Neural progenitor cell (in vitro differentiated cells): ENCODE data around the gene TF. TPM values are rescaled to one million over a fixed set of nuclear protein-coding genes. Genes with fewer than 3 reads are reported as not detected.
A peak's percentile ranks its signal among the peaks of the same experiment; 100 is the strongest.

Source experiments
- DNase-seq: peaks from one replicate; pipeline ENCODE4 v3.0.0-alpha.2; 2016; ENCODE audit warnings: low spot score
- H2AFZ ChIP-seq: fragments of 200-600 bp; sonication (generic); replicated peaks from 2 replicates; pipeline ENCODE4 v1.6.1; 2016; ENCODE audit warnings: antibody characterized with exemption
- H3F3A ChIP-seq: fragments of 200-600 bp; sonication (generic); 2 replicates; pipeline ENCODE4 v1.6.1; 2016; ENCODE audit warnings: antibody characterized with exemption, low read depth
- H3K27ac ChIP-seq: fragments of 200-600 bp; sonication (generic); 2 replicates; pipeline ENCODE4 v1.5.1; 2016; ENCODE audit warnings: mild to moderate bottlenecking
- H3K27me3 ChIP-seq: fragments of 200-600 bp; sonication (generic); 2 replicates; pipeline ENCODE4 v1.6.1; 2016; ENCODE audit warnings: mild to moderate bottlenecking, moderate library complexity
- H3K36me3 ChIP-seq: fragments of 200-600 bp; sonication (generic); 2 replicates; pipeline ENCODE4 v1.5.1; 2016
- H3K4me1 ChIP-seq: fragments of 200-600 bp; sonication (generic); 2 replicates; pipeline ENCODE4 v1.6.1; 2016; ENCODE audit warnings: mixed run types
- H3K4me2 ChIP-seq: fragments of 200-600 bp; sonication (generic); 2 replicates; pipeline ENCODE4 v1.6.1; 2016
- H3K4me3 ChIP-seq: fragments of 200-600 bp; sonication (generic); 2 replicates; pipeline ENCODE4 v1.5.1; 2016
- H3K79me2 ChIP-seq: fragments of 200-600 bp; sonication (generic); 2 replicates; pipeline ENCODE4 v1.6.1; 2016; ENCODE audit warnings: low read depth
- H3K9ac ChIP-seq: fragments of 200-600 bp; sonication (generic); 2 replicates; pipeline ENCODE4 v1.6.1; 2016
- H3K9me3 ChIP-seq: fragments of 200-600 bp; sonication (generic); 2 replicates; pipeline ENCODE4 v1.5.1; 2016; ENCODE audit warnings: low read depth
- H4K20me1 ChIP-seq: fragments of 200-600 bp; sonication (generic); 2 replicates; pipeline ENCODE4 v1.6.1; 2016; ENCODE audit warnings: low read depth
- H3K27ac Mint-ChIP-seq: 3 replicates; pipeline ENCODE4 v1.8.0; 2021; ENCODE audit warnings: mixed read lengths
- H3K27me3 Mint-ChIP-seq: 2 replicates; pipeline ENCODE4 v1.8.0; 2022; ENCODE audit warnings: low read depth, mild to moderate bottlenecking, inconsistent platforms, moderate library complexity, mixed read lengths; ENCODE audit not compliant: insufficient read depth
- H3K36me3 Mint-ChIP-seq: 3 replicates; pipeline ENCODE4 v1.8.0; 2021; ENCODE audit warnings: mixed read lengths
- H3K4me1 Mint-ChIP-seq: 3 replicates; pipeline ENCODE4 v1.8.0; 2021; ENCODE audit warnings: mixed read lengths
- H3K4me3 Mint-ChIP-seq: 3 replicates; pipeline ENCODE4 v1.8.0; 2021; ENCODE audit warnings: mild to moderate bottlenecking, moderate library complexity, mixed read lengths
- H3K9me3 Mint-ChIP-seq: 3 replicates; pipeline ENCODE4 v1.8.0; 2020; ENCODE audit warnings: mixed read lengths
- CTCF ChIP-seq: fragments of 200-600 bp; sonication (generic); IDR thresholded peaks from 2 replicates; pipeline ENCODE4 v1.5.1; 2017; ENCODE audit warnings: antibody characterized with exemption, mild to moderate bottlenecking
- EZH2 ChIP-seq: fragments of 200-600 bp; sonication (generic); IDR thresholded peaks from 2 replicates; pipeline ENCODE4 v1.6.1; 2017; ENCODE audit warnings: antibody characterized with exemption, mild to moderate bottlenecking, moderate library complexity
- EZH2phosphoT487 ChIP-seq: fragments of 200-600 bp; sonication (generic); IDR thresholded peaks from 2 replicates; pipeline ENCODE4 v1.6.1; 2017; ENCODE audit warnings: antibody characterized with exemption
- total RNA-seq: library from RNA; depleted of rRNA; stranded (reverse); fragments of >200 nt; gene quantifications from 2 replicates; pipeline ENCODE4 v1.2.3, GENCODE V29; 2015; ENCODE audit warnings: low replicate concordance

The TF gene
- total RNA-seq, 1 donor from 2014 or later: 0.77 TPM

- no peak overlapping the region for H3K4me3 Mint-ChIP-seq
- no peak overlapping the region for H2AFZ ChIP-seq
- H3K27me3 ChIP-seq: no peaks in the 10 kb centered on the region
- peaks cover under 1% of the 10 kb centered on the region for H3K4me1 Mint-ChIP-seq
- H3K9ac ChIP-seq: no peak overlapping the region
- H3K36me3 ChIP-seq: no peaks in the 10 kb centered on the region
- peaks cover 22% of the 10 kb centered on the region for H3K36me3 Mint-ChIP-seq
- no peaks in the 10 kb centered on the region for H3K79me2 ChIP-seq
- no peak overlapping the region for H3K4me2 ChIP-seq
- no peak for TF ChIP-seq EZH2
- TF ChIP-seq CTCF: no peak
- no peak for TF ChIP-seq EZH2phosphoT487
- no peaks in the 10 kb centered on the region for H3K9me3 ChIP-seq
- no peaks in the 10 kb centered on the region for H3K9me3 Mint-ChIP-seq
- H3F3A ChIP-seq: no peaks in the 10 kb centered on the region
- H3K4me1 ChIP-seq: no peaks in the 10 kb centered on the region
- peaks cover 5% of the 10 kb centered on the region for H3K27me3 Mint-ChIP-seq
- no peak for DNase-seq
- H3K27ac ChIP-seq: no peak overlapping the region
- peaks cover 1% of the 10 kb centered on the region for H4K20me1 ChIP-seq
- H3K27ac Mint-ChIP-seq: no peak overlapping the region
- H3K4me3 ChIP-seq: no peak overlapping the region
Observed at GRCh38 chr3:133827684-133828083, 81.5 kb downstream of the TF start.

- H3K4me3 ChIP-seq: no peak overlapping the region
- H3K9me3 Mint-ChIP-seq: no peaks in the 10 kb centered on the region
Observed at GRCh38 chr3:133828576-133829309, 82.5 kb downstream of the TF start.

GRCh38 chr3:133829310-133829707 is 83.1 kb downstream of the TF start:
- Histone ChIP-seq H3K79me2 (no peaks in the 10 kb centered on the region), H3F3A (no peaks in the 10 kb centered on the region), H3K4me2 (no peak overlapping the region), H4K20me1 (no peaks in the 10 kb centered on the region), H3K9ac (no peak overlapping the region), H3K9me3 (no peaks in the 10 kb centered on the region), H3K27me3 (no peaks in the 10 kb centered on the region), H3K4me3 (no peak overlapping the region), H3K27ac (no peak overlapping the region), H3K36me3 (no peaks in the 10 kb centered on the region), H2AFZ (no peak overlapping the region), H3K4me1 (no peaks in the 10 kb centered on the region)
- no peak for DNase-seq
- Mint-ChIP-seq H3K4me3 (no peak overlapping the region), H3K27ac (no peak overlapping the region), H3K27me3 (peaks cover 5% of the 10 kb centered on the region), H3K9me3 (no peaks in the 10 kb centered on the region), H3K4me1 (no peaks in the 10 kb centered on the region), H3K36me3 (peaks cover 10% of the 10 kb centered on the region)
- TF ChIP-seq EZH2 (no peak), EZH2phosphoT487 (no peak), CTCF (no peak)

More at GRCh38 chr3:133828576-133829309, 82.5 kb downstream of the TF start:
- Histone ChIP-seq H3K79me2 (no peaks in the 10 kb centered on the region), H3K27ac (no peak overlapping the region), H3K4me2 (no peak overlapping the region), H3K9ac (no peak overlapping the region), H3F3A (no peaks in the 10 kb centered on the region), H4K20me1 (no peaks in the 10 kb centered on the region), H3K9me3 (no peaks in the 10 kb centered on the region), H3K36me3 (no peaks in the 10 kb centered on the region), H3K4me1 (no peaks in the 10 kb centered on the region), H3K27me3 (no peaks in the 10 kb centered on the region), H2AFZ (no peak overlapping the region)
- Mint-ChIP-seq H3K36me3 (peaks cover 15% of the 10 kb centered on the region), H3K27ac (no peak overlapping the region), H3K4me1 (no peaks in the 10 kb centered on the region), H3K4me3 (no peak overlapping the region), H3K27me3 (peaks cover 5% of the 10 kb centered on the region)
- TF ChIP-seq EZH2phosphoT487 (no peak), CTCF (no peak), EZH2 (no peak)
- DNase-seq: peak; percentile 13
